Testis (tissue), 3 donors: ENCODE data around the gene TMEM212. TPM values are rescaled to one million over a fixed set of nuclear protein-coding genes. Genes with fewer than 3 reads are reported as not detected.

Experiments
- DNase-seq: peaks from one replicate; pipeline ENCODE4 v3.0.0-alpha.2; 2019
- H3K27ac ChIP-seq, 2 donors: fragments of 200-600 bp; sonication (generic); one replicate each; pipeline ENCODE4 v1.5.1; 2019
- H3K27me3 ChIP-seq: fragments of 200-600 bp; sonication (generic); one replicate; pipeline ENCODE4 v1.5.1; 2019
- H3K36me3 ChIP-seq: fragments of 200-600 bp; sonication (generic); one replicate; pipeline ENCODE4 v1.5.1; 2017; ENCODE audit warnings: low read depth; ENCODE audit errors: missing control alignments
- H3K4me1 ChIP-seq: fragments of 200-600 bp; sonication (generic); one replicate; pipeline ENCODE4 v1.5.1; 2019
- H3K4me3 ChIP-seq, 2 donors: fragments of 200-600 bp; sonication (generic); one replicate each; pipeline ENCODE4 v1.5.1; 2017 to 2019
- H3K9me3 ChIP-seq: fragments of 200-600 bp; sonication (generic); one replicate; pipeline ENCODE4 v1.5.1; 2017
- CTCF ChIP-seq, 3 experiments: fragments of 450-650 bp in 2 of 3; fragments of 200-600 bp in 1 of 3; sonication (generic) in 1 of 3; IDR thresholded peaks; one replicate each; pipeline ENCODE4 v1.5.1; 2016 to 2019; ENCODE audit warnings: antibody characterized with exemption in 3 of 3, mild to moderate bottlenecking in 2 of 3, moderate library complexity in 1 of 3
- POLR2A ChIP-seq: fragments of 450-650 bp; IDR thresholded peaks from one replicate; pipeline ENCODE4 v1.6.1; 2017; ENCODE audit warnings: antibody characterized with exemption, mild to moderate bottlenecking, moderate library complexity
- WGBS, 2 donors: methylation state at CpG; one replicate each; pipeline ENCODE4 v1.1.5; 2018; 5-methylcytosine and 5-hydroxymethylcytosine counted together
- intact Hi-C: fragments of 100-400 bp; cut with DNase I; formaldehyde crosslinking; loops from one replicate; pipeline ENCODE4 v1.15.1; 2023; ENCODE audit warnings: low total_unique reads
- polyA plus RNA-seq: library from polyadenylated mRNA; stranded (reverse); fragments of 350-450 nt; fragmentation: Illumina TruSeq; extraction: RNeasy Lipid Tissue Mini Kit (QIAGEN cat#74804); gene quantifications from one replicate; pipeline ENCODE4 v1.2.3, GENCODE V29; 2014; ENCODE audit warnings: low read depth, low replicate concordance; ENCODE audit not compliant: insufficient read depth
- total RNA-seq, 2 donors: library from RNA; depleted of rRNA; stranded (reverse); fragments of >200 nt; gene quantifications; one replicate each; pipeline ENCODE4 v1.2.3, GENCODE V29; 2016

TMEM212 gene
- total and polyA plus RNA-seq, 3 donors from 2014 or later, result 1.8 to 4.3 (median 2.5) TPM

GRCh38 chr3:171825222-171825828 is 17.8 kb upstream of the TMEM212 start:
- Histone ChIP-seq H3K9me3 (no peaks in the 10 kb centered on the region), H3K4me1 (peaks cover 16% of the 10 kb centered on the region), H3K27ac (no peak overlapping the region), H3K4me3 (no peak overlapping the region), H3K27me3 (no peaks in the 10 kb centered on the region), H3K36me3 (no peaks in the 10 kb centered on the region)
- no peak for DNase-seq
- intact Hi-C loops, result no loop called here
- WGBS, 2 donors, result 69 to 79% methylated on average over 5 of the region's 5 CpGs
- no peak for TF ChIP-seq POLR2A

- no peak for TF ChIP-seq CTCF (IDR thresholded peaks at IDR 0.05)
- no peak for TF ChIP-seq POLR2A
- 96 to 97% methylated on average over 3 of the region's 3 CpGs for WGBS, 2 donors
- Histone ChIP-seq H3K4me3 (no peak overlapping the region), H3K4me1 (peaks cover 19% of the 10 kb centered on the region), H3K27me3 (no peaks in the 10 kb centered on the region), H3K36me3 (no peaks in the 10 kb centered on the region), H3K9me3 (no peaks in the 10 kb centered on the region), H3K27ac (no peak overlapping the region)
- intact Hi-C loops, result no loop called here
- DNase-seq, result no peak
These were observed 15.8 kb upstream of the TMEM212 start for GRCh38 chr3:171827385-171827784.

GRCh38 chr3:171827836-171828458 is 15.2 kb upstream of the TMEM212 start:
- no peak for DNase-seq
- Histone ChIP-seq H3K27me3 (no peaks in the 10 kb centered on the region), H3K9me3 (no peaks in the 10 kb centered on the region), H3K27ac (no peak overlapping the region), H3K36me3 (no peaks in the 10 kb centered on the region), H3K4me3 (no peak overlapping the region), H3K4me1 (peaks cover 19% of the 10 kb centered on the region)
- TF ChIP-seq POLR2A (no peak), CTCF (IDR thresholded peaks at IDR 0.05) (no peak)
- WGBS, 2 donors, result 83% methylated on average over 10 of the region's 10 CpGs
- intact Hi-C loops, result no loop called here

GRCh38 chr3:171828902-171829770 is 14.0 kb upstream of the TMEM212 start:
- no peaks in the 10 kb centered on the region for H3K27me3 ChIP-seq
- intact Hi-C loops, result no loop called here

More at GRCh38 chr3:171828902-171829770, 14.0 kb upstream of the TMEM212 start:
- no peaks in the 10 kb centered on the region for H3K36me3 ChIP-seq
- no peak for TF ChIP-seq POLR2A
- TF ChIP-seq CTCF (IDR thresholded peaks at IDR 0.05), result no peak
- no peak overlapping the region for H3K27ac ChIP-seq
- no peak overlapping the region for H3K4me3 ChIP-seq
- DNase-seq, result no peak
- H3K9me3 ChIP-seq, result no peaks in the 10 kb centered on the region
- H3K4me1 ChIP-seq, result peaks cover 23% of the 10 kb centered on the region
- 57 to 78% methylated on average over 5 of the region's 5 CpGs for WGBS, 2 donors
